NCI-H748 treated with DMSO at 0.1 percent for 48 hours (cell line): ENCODE measurements around the gene RAB3GAP1.
"Not testable (repeated sequence)": the region's sequence is repeated elsewhere in the genome, so short reads cannot be mapped to it uniquely, and the experiment has no call there.

ENCODE experiments used
- DNase-seq: peaks from one replicate; lab custom pipeline; 2025; lab: John Stamatoyannopoulos, UW

RAB3GAP1 gene

DNA sequence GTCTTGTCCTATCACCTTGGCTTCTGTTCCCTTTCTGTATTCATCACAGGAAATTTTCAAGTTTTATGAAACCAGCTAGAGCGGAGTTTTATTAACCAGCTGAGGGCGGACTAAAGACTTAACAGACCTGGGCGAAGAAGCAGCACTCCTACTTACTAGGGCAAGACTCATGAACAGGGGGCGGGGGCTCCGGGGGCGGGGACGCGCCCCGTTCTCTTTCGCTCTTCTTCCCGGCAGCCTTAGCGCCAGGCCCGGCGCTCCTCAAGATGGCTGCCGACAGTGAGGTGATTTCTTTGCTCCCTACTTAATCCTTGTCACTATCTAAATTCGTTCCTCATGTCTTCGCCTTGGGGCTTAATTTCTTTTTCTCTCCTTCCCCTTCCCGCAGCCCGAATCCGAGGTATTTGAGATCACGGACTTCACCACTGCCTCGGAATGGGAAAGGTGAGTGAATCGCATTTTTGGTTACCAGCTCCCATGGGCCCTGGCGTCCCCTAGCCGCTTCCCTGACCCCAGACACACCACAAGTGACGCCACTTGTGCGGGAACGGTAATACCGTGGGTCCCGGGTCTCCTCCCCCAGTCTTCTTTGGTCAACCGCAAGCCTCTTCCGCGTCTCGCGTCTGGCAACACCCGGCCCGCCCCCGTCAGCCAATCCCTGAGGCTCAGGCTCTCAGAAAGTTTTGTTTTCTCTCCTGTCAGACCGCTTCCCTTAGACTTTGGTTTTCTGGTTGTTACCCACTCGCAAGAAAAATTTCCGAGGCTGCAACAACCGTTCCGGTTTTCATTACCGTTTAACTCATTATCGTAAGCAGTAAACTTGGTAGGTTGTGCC is at the start of gene RAB3GAP1:
RAB3GAP1 (plus strand) TSS at position 251 of the 835 bp plus-strand sequence; CDS start at position 267, 16 bp downstream.
- DNase-seq = peak; percentile 60

DNA sequence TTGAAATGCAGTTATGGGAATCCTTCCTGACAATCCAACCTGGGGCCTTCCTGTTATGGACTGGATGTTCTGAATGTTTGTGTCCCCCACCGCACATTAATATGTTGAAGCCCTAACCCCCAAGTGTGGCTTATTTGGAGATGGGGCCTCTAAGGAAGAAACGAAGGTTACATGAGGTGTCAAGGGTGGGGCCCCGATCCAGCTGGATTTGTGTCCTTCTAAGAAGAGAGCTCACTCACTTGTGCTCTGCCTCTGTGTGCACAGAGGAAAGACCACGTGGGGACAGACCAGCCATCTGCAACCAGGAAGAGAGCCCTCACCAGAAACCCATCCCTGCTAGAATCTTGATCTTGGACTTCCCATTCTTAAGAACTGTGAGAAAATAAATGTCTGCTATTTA is 49.3 kb upstream of the RAB3GAP1 start:
- DNase-seq = no peak

DNA sequence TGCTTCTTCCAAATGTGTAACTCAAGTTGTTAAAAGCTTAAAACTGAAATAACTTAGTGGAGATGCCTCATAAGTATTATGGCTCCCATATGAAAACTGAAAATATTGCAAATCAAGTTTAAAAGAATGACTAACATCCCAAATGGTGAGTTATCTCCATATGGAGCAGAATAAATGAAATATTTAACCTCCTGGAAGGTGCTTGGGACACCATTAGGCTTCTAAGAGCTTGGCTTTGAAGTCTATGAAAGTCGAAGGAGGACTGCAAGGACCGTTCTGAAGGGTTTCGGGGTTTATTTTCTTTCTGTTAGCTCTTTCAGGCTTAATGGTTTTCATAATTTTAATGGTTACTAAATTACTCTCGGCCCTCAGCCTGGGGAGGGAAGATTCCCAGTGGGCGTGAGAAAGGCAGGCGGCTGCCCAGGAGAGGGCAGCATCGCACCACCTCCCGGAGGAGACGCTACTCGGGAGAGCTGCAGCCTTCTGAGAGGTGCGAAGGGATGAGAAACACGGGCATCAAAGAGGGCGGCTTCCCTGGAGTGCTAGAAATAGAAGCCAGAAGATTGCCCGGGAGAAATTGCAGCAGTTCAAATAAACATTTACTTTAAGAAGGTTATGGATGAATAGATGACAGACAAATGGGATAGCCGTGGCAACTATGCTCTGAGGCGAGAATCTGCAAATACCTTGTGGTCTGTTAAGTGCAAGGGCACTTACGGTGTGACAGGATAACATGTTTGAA is 47.9 kb upstream of the RAB3GAP1 start:
- DNase-seq = peak; percentile 37

DNA sequence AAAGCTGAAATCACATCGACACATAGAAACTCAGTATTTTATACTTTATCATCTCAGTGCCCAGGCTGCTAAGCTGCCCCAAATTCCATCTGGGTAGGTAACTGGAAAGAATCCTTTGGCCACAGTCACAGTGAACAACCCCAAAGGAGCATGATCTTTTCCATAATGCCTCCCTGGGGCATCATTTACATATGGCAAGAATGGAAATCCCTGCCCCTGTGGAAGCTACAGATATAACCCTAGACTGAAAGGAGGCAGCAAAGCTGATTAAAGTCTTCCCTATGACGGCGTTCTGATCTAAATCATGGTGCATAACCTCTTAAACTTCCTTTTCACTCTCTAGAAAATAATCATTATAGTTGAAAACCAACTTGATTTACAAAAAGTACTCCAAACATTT is 46.3 kb upstream of the RAB3GAP1 start:
- DNase-seq = no peak

DNA sequence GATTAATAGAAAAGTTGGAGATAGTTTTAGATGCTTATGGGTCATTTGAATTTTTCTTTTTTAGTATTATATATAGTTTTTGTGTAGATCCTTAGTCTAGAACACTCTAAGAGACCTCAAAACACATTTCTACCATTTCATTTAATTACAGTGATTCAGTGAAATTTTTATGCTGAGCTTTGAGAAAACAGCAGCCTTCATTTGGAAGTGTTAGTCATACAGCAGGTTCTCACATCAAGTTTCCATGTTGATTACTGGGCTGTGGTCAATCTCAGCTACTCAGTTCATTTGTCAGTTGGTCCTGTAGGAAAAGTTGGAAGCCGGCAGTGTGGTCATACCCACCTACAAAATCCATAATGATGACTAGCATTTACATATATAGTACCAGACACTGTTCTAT is 42.8 kb upstream of the RAB3GAP1 start:
- DNase-seq = no peak

DNA sequence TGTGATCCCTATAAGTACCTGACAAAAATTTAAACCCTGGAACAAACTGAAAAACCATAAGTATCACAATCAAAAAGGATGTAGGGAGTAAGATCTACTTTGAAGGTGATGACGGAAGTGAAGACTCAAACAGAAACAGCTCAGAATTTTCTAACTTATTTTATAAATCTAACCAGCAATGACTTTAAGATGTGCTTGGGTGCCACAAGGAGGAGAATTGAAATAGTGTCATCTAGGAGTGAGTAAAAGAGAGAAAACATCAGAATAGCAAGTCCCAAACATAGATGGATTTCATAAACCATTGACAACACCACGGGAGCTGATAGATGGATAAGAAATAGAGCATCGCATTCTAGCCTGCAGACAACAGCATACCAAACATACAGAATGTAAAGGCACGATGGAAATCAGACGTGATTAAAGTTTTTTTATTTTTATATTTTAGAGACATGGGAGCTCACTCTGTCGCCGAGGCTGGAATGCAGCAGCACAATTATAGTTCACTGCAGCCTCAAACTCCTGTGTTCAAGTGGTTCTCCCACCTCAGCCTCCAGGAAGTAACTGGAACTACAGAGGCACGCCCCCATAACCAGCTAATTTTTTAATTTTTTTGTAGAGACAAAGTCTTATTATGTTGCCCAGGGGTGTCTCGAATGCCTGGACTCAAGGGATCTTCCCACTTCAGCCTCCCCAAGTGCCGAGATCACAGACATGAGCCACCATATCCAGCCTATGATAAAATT is 41.7 kb upstream of the RAB3GAP1 start:
- no peak for DNase-seq

DNA sequence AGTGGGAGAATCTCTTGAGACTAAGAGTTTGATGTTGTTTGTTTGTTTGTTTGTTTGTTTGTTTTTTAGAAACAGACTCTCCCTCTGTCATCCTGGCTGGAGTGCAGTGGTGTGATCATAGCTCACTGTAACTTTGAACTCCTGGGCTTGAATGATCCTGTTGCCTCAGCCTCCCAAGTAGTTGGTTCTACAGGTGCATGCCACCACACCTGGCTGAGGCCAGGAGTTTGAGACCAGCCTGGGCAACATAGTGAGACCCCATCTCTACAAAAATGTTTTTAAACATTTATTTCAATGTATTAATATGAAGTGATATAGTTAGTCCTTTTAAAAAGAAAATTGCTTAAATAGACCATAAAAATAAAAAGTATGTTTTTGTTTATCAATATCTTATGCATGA is 40.5 kb upstream of the RAB3GAP1 start:
- no peak for DNase-seq

DNA sequence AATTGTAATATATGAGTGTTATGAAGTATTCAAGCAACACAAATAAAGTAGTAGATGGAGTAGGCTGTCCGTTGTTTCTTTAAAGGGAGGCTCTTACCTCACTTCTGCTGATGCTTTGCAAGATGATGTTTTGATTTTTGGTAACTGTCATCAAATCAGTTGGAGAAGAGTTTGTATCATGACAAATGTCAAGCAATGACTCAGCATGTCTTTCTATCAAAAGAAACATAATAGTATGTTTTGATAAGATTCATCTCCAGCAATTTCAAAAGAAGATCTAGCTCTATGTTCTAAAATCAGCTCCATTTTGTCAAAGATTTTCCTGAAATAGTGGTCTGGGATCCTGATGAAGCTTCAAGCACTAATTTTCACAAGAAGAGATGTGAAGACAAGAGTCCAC is 30.5 kb upstream of the RAB3GAP1 start:
- DNase-seq = no peak

DNA sequence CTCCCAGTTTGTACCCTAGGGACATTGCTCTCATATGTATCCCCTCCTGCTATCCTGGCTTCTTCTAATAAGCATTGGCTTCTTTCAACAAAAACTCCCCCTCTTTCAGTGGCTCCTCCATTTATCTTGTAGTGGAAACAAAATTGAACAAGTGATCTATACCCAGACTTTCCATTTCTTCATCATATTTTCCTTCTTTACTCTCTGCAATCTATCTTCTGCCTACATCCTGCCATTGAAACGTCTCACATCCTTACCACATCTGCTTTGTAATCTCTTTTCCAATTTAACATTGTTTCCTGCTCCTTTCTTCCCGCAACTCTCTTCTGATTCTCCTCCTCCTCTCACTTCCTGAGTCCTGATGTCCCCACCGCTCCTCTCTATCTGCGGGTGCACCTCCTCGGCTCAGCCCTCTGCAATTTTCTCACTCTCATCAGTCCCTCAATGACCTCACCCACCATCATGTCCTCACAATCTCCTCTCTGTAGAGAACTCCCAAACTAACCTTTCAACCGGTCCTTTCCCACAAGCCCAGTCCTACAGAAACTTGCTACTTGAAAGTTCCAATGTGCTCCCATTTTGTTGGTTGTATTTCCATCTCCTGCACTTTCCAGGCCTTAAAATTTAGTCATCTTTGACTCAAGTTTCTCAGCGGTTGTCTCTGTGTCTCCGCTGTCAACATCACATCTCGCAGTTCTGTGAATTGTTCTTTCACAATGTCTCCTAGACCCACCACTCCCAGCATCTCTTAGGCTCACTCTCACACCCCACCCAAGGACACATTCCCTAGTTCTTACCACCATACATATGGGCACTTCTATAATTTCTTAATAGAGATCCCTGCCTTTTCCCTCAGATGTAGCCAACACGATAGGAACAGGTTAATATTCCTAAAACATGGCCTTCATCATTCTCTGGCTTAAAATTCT is 28.9 kb upstream of the RAB3GAP1 start:
- DNase-seq = no peak

DNA sequence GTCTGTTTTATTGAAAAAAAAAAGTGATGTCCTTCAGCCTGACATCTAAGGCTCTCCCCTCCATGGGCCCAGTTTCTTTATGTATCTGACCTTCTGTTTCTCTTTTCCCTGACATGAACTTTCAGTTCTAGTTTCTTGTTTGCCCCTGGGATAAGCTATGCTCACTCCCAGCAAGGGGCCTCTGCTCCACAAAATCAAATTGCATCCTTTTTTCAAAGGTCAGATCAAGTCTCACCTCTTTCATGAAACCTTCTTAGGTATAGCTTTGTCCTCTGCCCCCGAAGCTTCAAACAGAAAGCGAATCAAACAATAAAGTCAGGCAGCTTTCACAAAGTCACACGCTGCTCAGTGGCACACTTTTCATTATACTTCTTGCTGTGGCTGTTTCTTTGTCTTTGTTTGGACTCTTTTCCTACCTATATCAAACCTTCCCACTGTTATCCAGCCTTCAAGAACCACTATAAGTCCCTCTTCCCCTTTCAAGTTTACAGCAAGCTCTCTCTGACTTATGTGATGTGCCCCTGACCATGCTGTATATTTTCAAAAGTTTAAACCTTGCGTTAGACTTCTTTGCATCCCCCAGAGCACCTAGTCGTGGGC is 28.1 kb upstream of the RAB3GAP1 start:
- no peak for DNase-seq

DNA sequence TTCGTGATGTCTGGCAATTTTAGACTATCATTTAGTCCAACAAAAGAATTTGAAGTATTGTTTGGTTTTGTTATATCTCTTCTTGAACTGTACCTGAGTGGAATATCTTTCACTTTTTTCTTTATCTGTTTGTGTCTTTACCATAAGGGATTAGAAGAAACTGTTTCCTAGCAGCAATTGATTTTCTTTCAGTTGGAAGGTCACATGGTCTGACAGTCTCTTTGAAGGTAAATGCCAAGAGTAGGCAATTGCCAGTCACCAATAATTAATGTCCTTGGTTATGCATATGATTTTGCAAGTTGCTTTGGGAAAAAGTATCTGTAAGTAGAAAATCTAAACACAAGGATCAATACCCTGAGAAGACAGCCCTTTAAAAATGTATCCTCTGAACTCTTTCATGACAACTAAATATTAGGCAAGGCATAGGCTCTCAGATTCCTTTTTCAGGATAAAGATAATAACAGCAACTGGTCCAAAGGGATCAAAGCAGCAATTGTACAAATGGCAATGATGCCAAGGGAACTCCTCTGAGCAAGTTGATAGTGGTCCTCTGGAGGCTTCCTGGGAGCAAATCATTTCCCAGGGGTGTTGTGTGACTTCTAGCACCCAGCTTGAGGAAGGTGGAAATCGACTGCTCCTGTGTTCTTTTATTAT is 22.5 kb upstream of the RAB3GAP1 start:
- DNase-seq = no peak

DNA sequence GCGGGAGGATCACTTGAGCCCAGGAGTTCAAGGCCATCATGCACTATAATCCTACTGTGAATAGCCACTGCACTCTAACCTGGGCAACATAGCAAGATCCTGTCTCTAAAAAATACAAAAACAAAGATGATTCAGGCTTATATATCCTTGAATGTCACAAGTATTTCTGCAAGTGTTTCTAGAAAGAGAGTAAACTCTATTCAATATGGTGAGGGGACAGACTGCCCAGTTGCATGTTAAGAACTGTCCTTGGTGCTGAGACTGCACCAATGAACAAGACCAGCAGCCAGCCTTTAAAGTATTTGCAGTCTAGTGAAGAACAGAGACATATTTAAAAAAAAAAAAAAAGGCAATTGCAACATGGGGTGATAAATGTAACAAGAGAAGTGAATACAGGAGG is 21.3 kb upstream of the RAB3GAP1 start:
- DNase-seq = no peak

DNA sequence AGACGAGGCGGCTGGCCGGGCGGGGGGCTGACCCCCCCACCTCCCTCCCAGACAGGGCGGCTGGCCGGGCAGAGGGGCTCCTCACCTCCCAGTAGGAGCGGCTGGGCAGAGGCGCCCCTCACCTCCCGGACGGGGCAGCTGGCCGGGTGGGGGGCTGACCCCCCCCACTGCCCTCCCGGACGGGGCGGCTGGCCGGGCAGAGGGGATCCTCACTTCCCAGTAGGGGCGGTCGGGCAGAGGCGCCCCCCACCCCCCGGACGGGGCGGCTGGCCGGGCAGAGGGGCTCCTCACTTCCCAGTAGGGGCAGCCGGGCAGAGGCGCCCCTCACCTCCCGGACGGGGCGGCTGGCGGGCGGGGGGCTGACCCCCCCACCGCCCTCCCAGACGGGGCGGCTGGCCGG is 18.9 kb upstream of the RAB3GAP1 start:
- DNase-seq = not testable (repeated sequence)

DNA sequence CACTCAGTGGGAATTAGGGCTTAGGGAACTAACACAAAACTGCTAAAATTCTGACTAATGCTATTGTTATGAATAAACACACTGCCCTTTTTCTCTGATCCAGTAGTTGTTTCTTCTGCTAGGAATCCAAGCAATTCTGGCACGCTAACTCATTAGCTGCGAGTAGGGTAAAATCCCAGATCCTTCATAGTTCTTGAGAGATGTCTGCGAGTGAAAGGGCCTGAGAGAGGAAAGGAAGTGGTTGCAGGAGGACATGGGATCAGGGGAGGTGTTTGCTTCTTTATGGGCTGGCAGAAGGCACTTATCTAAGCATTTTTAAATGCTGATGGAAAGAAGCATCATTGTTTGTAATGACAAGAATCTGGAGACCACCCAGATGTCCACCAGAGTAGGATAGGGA is 14.3 kb upstream of the RAB3GAP1 start:
- DNase-seq = no peak

DNA sequence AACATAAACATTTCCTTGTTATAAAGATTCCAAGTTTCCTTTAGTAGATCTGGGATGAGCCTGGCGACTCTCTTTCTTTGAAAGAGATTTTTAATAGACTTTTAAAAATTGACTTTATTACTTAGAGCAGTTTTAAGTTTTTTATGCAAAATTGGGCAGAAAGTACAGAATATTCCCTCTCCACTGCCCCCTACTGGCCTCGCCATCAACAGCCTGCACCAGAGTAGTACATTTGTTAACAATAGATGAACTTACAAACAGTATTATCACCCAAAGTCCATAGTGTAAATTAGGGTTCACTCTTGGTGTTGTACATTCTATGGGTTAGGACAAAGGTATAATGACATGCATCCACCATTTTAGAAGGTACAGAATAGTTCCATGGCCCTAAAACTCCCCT is 8.7 kb upstream of the RAB3GAP1 start:
- DNase-seq = no peak

DNA sequence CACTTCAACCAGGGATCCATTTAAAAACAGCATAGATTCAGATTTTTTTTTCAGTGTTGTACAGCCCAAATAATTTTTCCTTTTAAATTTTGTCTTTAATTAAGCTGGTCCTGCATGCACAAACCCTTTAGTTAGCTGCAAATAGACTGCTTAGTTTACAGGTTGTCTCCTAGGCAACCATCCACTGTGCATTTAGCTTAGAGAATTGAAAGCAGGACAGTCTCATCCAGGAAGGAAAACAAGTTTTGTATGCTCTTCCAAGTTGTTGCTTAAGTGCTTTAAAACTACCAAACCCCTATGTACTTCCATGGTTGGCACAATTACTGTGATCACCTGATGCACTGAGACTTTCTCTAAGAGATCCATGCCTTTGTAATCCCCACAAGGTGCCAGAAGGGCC is 4.8 kb upstream of the RAB3GAP1 start, which contains the start of gene MAP3K19:
MAP3K19 (minus strand) TSS at position 148 of the 400 bp plus-strand sequence. CDS start 22,800 bp downstream, outside the sequence.
- DNase-seq = no peak

DNA sequence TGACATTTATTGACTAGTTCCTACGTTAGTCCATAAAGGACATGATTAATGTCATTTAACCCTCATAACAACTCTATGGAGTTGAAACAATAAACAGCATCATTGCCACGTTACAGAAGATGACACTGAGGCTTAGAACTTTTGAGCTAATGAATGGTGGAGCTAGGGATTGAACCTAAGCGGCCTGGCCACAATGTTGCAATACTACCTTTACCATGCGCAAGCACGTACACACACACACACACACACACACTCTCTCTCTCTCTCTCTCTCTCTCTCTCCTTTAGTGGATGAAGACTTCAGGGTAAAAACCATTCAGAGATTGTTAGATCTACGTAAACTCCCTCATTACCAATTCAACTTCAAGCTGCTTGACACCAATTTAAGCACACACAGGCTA is 4.0 kb upstream of the RAB3GAP1 start:
- no peak for DNase-seq

DNA sequence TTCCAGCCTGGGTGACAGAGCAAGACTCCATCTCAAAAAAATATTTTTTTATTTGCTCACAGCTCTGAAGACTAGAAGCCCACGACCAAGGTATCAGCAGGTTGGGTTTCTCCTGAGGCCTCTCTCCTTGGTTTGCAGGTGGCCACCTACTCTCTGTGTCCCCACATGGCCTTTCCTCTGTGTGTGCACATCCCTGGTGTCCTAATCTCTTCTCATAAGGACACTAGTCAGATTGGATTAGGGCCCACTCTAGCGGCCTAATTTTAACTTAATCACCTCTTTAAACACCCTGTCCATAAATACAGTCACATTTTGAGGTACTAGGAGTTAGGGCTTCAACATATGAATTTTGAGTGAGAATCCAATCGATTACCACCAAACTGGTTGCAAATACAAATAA is 2.0 kb upstream of the RAB3GAP1 start:
- no peak for DNase-seq

DNA sequence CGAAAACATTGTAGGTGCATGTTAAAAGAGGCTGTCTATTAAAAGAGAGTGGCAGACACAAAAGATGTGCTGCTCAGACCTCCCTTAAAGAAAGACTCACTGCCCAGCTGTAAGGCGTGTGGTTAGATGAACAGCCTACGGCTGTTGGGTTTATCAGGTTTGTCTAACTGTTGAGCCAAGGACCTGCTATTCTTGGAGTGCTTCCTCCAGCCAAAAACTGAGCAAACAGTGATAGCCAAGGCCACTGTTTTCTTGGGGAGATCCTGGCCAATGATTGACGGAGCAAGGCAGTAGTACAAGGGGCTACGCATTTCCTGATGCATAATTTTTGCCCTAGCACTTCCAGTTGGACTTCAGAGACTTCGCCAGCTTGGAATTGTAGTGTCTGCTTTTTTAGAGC is 1.4 kb upstream of the RAB3GAP1 start:
- DNase-seq = no peak

DNA sequence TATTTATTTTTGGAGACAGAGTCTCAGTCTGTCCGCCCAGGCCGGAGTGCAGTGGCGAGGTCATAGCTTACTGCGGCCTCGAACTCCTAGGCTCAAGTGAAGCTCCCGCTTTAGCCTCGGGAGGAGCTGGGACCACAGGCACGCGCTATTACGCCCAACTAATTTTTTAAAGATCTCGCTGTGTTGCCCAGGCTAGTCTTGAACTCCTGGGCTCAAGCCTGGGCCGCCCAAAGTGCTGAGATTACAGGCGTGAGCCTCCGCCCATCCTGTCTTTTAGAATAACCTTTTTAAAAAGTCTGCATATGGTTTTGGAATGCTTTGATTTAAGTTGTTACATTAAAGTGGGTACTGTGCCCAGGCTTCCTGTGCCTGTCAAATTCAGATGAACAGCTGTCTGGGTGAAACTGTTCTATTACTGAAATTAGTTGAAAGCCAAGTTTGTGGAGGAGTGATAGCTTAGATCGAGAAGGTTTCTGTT is 944 bp downstream of the RAB3GAP1 start:
- no peak for DNase-seq
